Measurements from ENCODE around the gene SPHK1. TPM values are rescaled to one million over a fixed set of nuclear protein-coding genes. Genes with fewer than 3 reads are reported as not detected.

The SPHK1 gene
- total RNA-seq, 4 donors from 2014 or later: 7.9 to 33.2 (median 12.0) TPM

- DNase-seq: no peak
- TF ChIP-seq POLR2A (IDR thresholded peaks at IDR 0.05) (no peak), CTCF (IDR thresholded peaks at IDR 0.05) (no peak)
- no peak overlapping the region for H3K4me3 ChIP-seq
- no peaks in the 10 kb centered on the region for H3K9me3 ChIP-seq
- no peaks in the 10 kb centered on the region for H3K36me3 ChIP-seq
- H3K27me3 ChIP-seq: no peaks in the 10 kb centered on the region
- H3K27ac ChIP-seq: no peak overlapping the region
- intact Hi-C loops (cut with DNase I; ENCODE audit: low total_unique reads): no loop called here
- H3K4me1 ChIP-seq: no peaks in the 10 kb centered on the region
These were observed 20.7 kb downstream of the SPHK1 start for GRCh38 chr17:76404976-76405563.

- no peak overlapping the region for H3K27ac ChIP-seq
- H3K27me3 ChIP-seq: no peaks in the 10 kb centered on the region
- H3K9me3 ChIP-seq: no peaks in the 10 kb centered on the region
- intact Hi-C loops (cut with DNase I; ENCODE audit: low total_unique reads): no loop called here
- DNase-seq: no peak
- no peak overlapping the region for H3K4me3 ChIP-seq
- no peak for TF ChIP-seq CTCF (IDR thresholded peaks at IDR 0.05)
- no peak for TF ChIP-seq POLR2A (IDR thresholded peaks at IDR 0.05)
- no peaks in the 10 kb centered on the region for H3K4me1 ChIP-seq
- H3K36me3 ChIP-seq: no peaks in the 10 kb centered on the region
These were observed 21.2 kb downstream of the SPHK1 start for GRCh38 chr17:76405607-76405966.

- TF ChIP-seq POLR2A (IDR thresholded peaks at IDR 0.05): no peak
- TF ChIP-seq CTCF (IDR thresholded peaks at IDR 0.05): no peak
- H3K4me3 ChIP-seq: no peak overlapping the region
- H3K27me3 ChIP-seq: no peaks in the 10 kb centered on the region
- intact Hi-C loops (cut with DNase I; ENCODE audit: low total_unique reads): no loop called here
- no peaks in the 10 kb centered on the region for H3K4me1 ChIP-seq
- no peaks in the 10 kb centered on the region for H3K36me3 ChIP-seq
- DNase-seq: no peak
- H3K9me3 ChIP-seq: no peaks in the 10 kb centered on the region
- H3K27ac ChIP-seq: no peak overlapping the region
These were observed 21.7 kb downstream of the SPHK1 start for GRCh38 chr17:76405967-76406647.

GRCh38 chr17:76407509-76407908 lies 23.1 kb downstream of the SPHK1 start:
- H3K36me3 ChIP-seq: no peaks in the 10 kb centered on the region
- TF ChIP-seq CTCF (IDR thresholded peaks at IDR 0.05) (no peak), POLR2A (IDR thresholded peaks at IDR 0.05) (no peak)
- no peaks in the 10 kb centered on the region for H3K9me3 ChIP-seq
- H3K27ac ChIP-seq: no peak overlapping the region
- H3K4me1 ChIP-seq: no peaks in the 10 kb centered on the region
- no peaks in the 10 kb centered on the region for H3K27me3 ChIP-seq
- DNase-seq: no peak
- intact Hi-C loops (cut with DNase I; ENCODE audit: low total_unique reads): no loop called here
- no peak overlapping the region for H3K4me3 ChIP-seq

- H3K4me1 ChIP-seq: no peaks in the 10 kb centered on the region
- TF ChIP-seq CTCF (IDR thresholded peaks at IDR 0.05) (peak; percentile 46 to 58 (median 52)), POLR2A (IDR thresholded peaks at IDR 0.05) (no peak)
- no peak overlapping the region for H3K4me3 ChIP-seq
- no peaks in the 10 kb centered on the region for H3K27me3 ChIP-seq
- H3K27ac ChIP-seq: no peak overlapping the region
- no peaks in the 10 kb centered on the region for H3K36me3 ChIP-seq
- H3K9me3 ChIP-seq: no peaks in the 10 kb centered on the region
- intact Hi-C loops (cut with DNase I; ENCODE audit: low total_unique reads): no loop called here
- no peak for DNase-seq
These were observed 23.8 kb downstream of the SPHK1 start for GRCh38 chr17:76408037-76408849.
